Heart left ventricle (tissue), 13 donors: ENCODE results near the gene SCFD2.

ENCODE experiments used
- CTCF ChIP-seq, 12 donors: fragments of 200-600 bp; sonication (generic) in 4 of 12; IDR thresholded peaks; one replicate each; pipeline versions ENCODE4 v1.5.0 to v1.8.0; 2018 to 2022; ENCODE audit warnings: antibody characterized with exemption in 12 of 12, mild to moderate bottlenecking in 5 of 12
- POLR2A ChIP-seq, 2 donors: fragments of 450-650 bp; IDR thresholded peaks; one replicate each; pipeline ENCODE4 v1.6.1; 2017; ENCODE audit warnings: antibody characterized with exemption in 2 of 2, mild to moderate bottlenecking in 2 of 2, moderate library complexity in 2 of 2
- donor health status: ischemic (EF 13 %, LVEDD 7.1; RV severe dilation, severe dysfunction).
- donor health status: DM: no; HTN: yes; CAD: no.
- donor health status: DM: no; HTN: no; CAD: no.
- donor health status: ischemic (EF 25% LVEDD 6.9; RV normal size, moderate dysfunction).
- donor health status: ischemic (EF 25% LVEDD 5.7; RV mildly dilated, moderate dysfunction).
- donor health status: ischemic (EF 35%, LVEDD 5.7; RV mildly dilated, moderate dysfunction).
- donor health status: nonischemic (EF 11% LVEDD 7.7; RV severe dilation, severe dysfunction).
- donor health status: DM: yes; HTN: yes; CAD: no.
- donor health status: PGD.
- donor health status: ischemic (EF 29% LVEDD 5.4; RV normal size, mild dysfunction).
- donor health status: nonischemic (EF 23%, LVEDD 6.1; RV moderate dilation, normal function).

- TF ChIP-seq CTCF (IDR thresholded peaks at IDR 0.05) (no peak), POLR2A (IDR thresholded peaks at IDR 0.05) (no peak)
Measured at GRCh38 chr4:53281438-53281837, 84.4 kb downstream of the SCFD2 start.
